ENCODE results near the gene UTP11.

- TF ChIP-seq CTCF (IDR thresholded peaks at IDR 0.05) (no peak), POLR2A (IDR thresholded peaks at IDR 0.05) (no peak)
Observed at GRCh38 chr1:38037221-38037939, 24.8 kb downstream of the UTP11 start.
